HG02678 (cell line): ENCODE results near the gene AARS1.
"Not testable (repeated sequence)": the region's sequence is repeated elsewhere in the genome, so short reads cannot be mapped to it uniquely, and the experiment has no call there.

Experiments
- ATAC-seq: cut with Tn5 transposase; IDR thresholded peaks from one replicate; pipeline ENCODE4 v1.9.1; 2021; ENCODE audit warnings: mild to moderate bottlenecking, moderate library complexity; ENCODE audit not compliant: unreplicated experiment

AARS1 gene

GRCh38 chr16:70289229-70290094 lies at the start of gene AARS1:
Gene AARS1 (minus strand): TSS chr16:70289506. CDS start chr16:70282763, 6,743 bp downstream.
- peak; percentile 99 for ATAC-seq

GRCh38 chr16:70337814-70338213 lies 48.5 kb upstream of the AARS1 start:
- ATAC-seq = no peak

- not testable (repeated sequence) for ATAC-seq
Measured at GRCh38 chr16:70332728-70333127, 43.4 kb upstream of the AARS1 start.

GRCh38 chr16:70331588-70332358 lies 42.5 kb upstream of the AARS1 start:
- ATAC-seq = no peak

GRCh38 chr16:70331091-70331490 lies 41.8 kb upstream of the AARS1 start:
- ATAC-seq = no peak

GRCh38 chr16:70324998-70325747 lies 35.9 kb upstream of the AARS1 start:
- ATAC-seq = no peak

GRCh38 chr16:70320121-70320520 lies 30.8 kb upstream of the AARS1 start:
- ATAC-seq = no peak

GRCh38 chr16:70307726-70308125 lies 18.4 kb upstream of the AARS1 start:
- not testable (repeated sequence) for ATAC-seq

- ATAC-seq = no peak
Measured at GRCh38 chr16:70306880-70307279, 17.6 kb upstream of the AARS1 start.

GRCh38 chr16:70304892-70305448 lies 15.7 kb upstream of the AARS1 start:
- no peak for ATAC-seq

- ATAC-seq = no peak
Measured at GRCh38 chr16:70302745-70303144, 13.4 kb upstream of the AARS1 start.

GRCh38 chr16:70301121-70301520 lies 11.8 kb upstream of the AARS1 start:
- ATAC-seq = no peak

- peak; percentile 85 for ATAC-seq
Measured at GRCh38 chr16:70298988-70299938, 10.0 kb upstream of the AARS1 start, which contains the start of gene DDX19B. Gene DDX19B (plus strand): TSS chr16:70299186. CDS start chr16:70299298, 112 bp downstream.

- ATAC-seq = no peak
Measured at GRCh38 chr16:70295634-70296033, 6.3 kb upstream of the AARS1 start.

GRCh38 chr16:70294385-70295025 lies 5.2 kb upstream of the AARS1 start:
- ATAC-seq = no peak

GRCh38 chr16:70292148-70292547 lies 2.8 kb upstream of the AARS1 start:
- ATAC-seq = not testable (repeated sequence)

GRCh38 chr16:70290949-70291519 lies 1.7 kb upstream of the AARS1 start:
- no peak for ATAC-seq

- ATAC-seq = not testable (repeated sequence)
Measured at GRCh38 chr16:70287304-70287971, 1.9 kb downstream of the AARS1 start.
